B cell (primary cell): ENCODE results near the gene RIT2. TPM values are rescaled to one million over a fixed set of nuclear protein-coding genes. Genes with fewer than 3 reads are reported as not detected.

Experiments
- ATAC-seq: fragments of 200-7000 bp; cut with Tn5 transposase; one replicate; pipeline ENCODE4 v1.10.0; 2021; ENCODE audit warnings: low read depth, mild to moderate bottlenecking, moderate number of reproducible peaks, moderate library complexity
- CTCF ChIA-PET: fragments of 350-600 bp; sonication (Branson Sonifier 250); formaldehyde crosslinking; loops from one replicate; lab custom pipeline; 2021; ENCODE audit warnings: antibody characterized with exemption, inconsistent platforms; lab: Charles Lee
- POLR2A ChIA-PET: fragments of 350-600 bp; sonication (Branson Sonifier 250); formaldehyde crosslinking; loops from one replicate; lab custom pipeline; 2021; ENCODE audit warnings: antibody characterized with exemption; lab: Charles Lee
- DNase-seq: peaks from one replicate; pipeline ENCODE4 v3.0.0; 2013
- H2AFZ ChIP-seq: 2 replicates; pipeline ENCODE4 v1.6.1; 2012; ENCODE audit warnings: mild to moderate bottlenecking, low read depth, low read length; ENCODE audit not compliant: insufficient read depth, poor library complexity, severe bottlenecking
- H3K27ac ChIP-seq, 2 donors: 1 replicate in 1 of 2; 2 replicates in 1 of 2; pipeline ENCODE4 v1.5.1; 2012 to 2013; ENCODE audit warnings: low read length in 2 of 2, mild to moderate bottlenecking in 2 of 2, moderate library complexity in 1 of 2
- H3K27me3 ChIP-seq, 4 experiments: fragments of 200-600 bp in 1 of 4; sonication (generic) in 1 of 4; replicated peaks in 1 of 4; 1 replicate in 2 of 4; 2 replicates in 2 of 4; pipeline versions ENCODE4 v1.6.1 to v1.7.0; 2013 to 2016; ENCODE audit warnings: low read length in 3 of 4, mild to moderate bottlenecking in 2 of 4, mixed read lengths in 1 of 4, moderate library complexity in 1 of 4; ENCODE audit not compliant: insufficient read depth in 4 of 4, control insufficient read depth in 3 of 4; ENCODE audit errors: control extremely low read depth in 1 of 4
- H3K36me3 ChIP-seq, 2 experiments: replicated peaks in 1 of 2; 1 replicate in 1 of 2; 2 replicates in 1 of 2; pipeline versions ENCODE4 v1.6.1 to v1.7.1; 2013; ENCODE audit warnings: low read length in 1 of 2; ENCODE audit not compliant: insufficient read depth in 2 of 2, control insufficient read depth in 1 of 2; ENCODE audit errors: control extremely low read depth in 1 of 2, extremely low read depth in 1 of 2
- H3K4me1 ChIP-seq, 2 donors: fragments of 200-600 bp in 1 of 2; sonication (generic) in 1 of 2; 1 replicate in 1 of 2; 2 replicates in 1 of 2; pipeline versions ENCODE4 v1.5.1 to v1.6.1; 2013 to 2017; ENCODE audit warnings: low read length in 2 of 2; ENCODE audit not compliant: control insufficient read depth in 2 of 2, insufficient read depth in 2 of 2
- H3K4me2 ChIP-seq: replicated peaks from 2 replicates; pipeline ENCODE3; 2012; ENCODE audit warnings: mild to moderate bottlenecking, low read depth, low read length; ENCODE audit not compliant: poor library complexity, severe bottlenecking
- H3K4me3 ChIP-seq, 5 experiments: fragments of 200-600 bp in 1 of 5; sonication (generic) in 1 of 5; 1 replicate in 3 of 5; 2 replicates in 2 of 5; pipeline versions ENCODE4 v1.5.1 to v1.7.0; 2011 to 2016; ENCODE audit warnings: low read length in 4 of 5, mild to moderate bottlenecking in 4 of 5, low read depth in 2 of 5, control low read depth in 1 of 5, moderate library complexity in 1 of 5; ENCODE audit not compliant: insufficient read depth in 1 of 5; ENCODE audit errors: control extremely low read depth in 1 of 5, extremely low read depth in 1 of 5
- H3K79me2 ChIP-seq: fragments of 200-600 bp; sonication (generic); one replicate; pipeline ENCODE4 v1.6.0; 2016; ENCODE audit warnings: low read length; ENCODE audit not compliant: control insufficient read depth, insufficient read depth
- H3K9ac ChIP-seq: fragments of 200-600 bp; sonication (generic); 2 replicates; pipeline ENCODE4 v1.6.1; 2017; ENCODE audit warnings: mild to moderate bottlenecking, low read length, moderate library complexity
- H3K9me3 ChIP-seq, 3 donors: one replicate each; pipeline versions ENCODE4 v1.6.1 to v1.7.1; 2013; ENCODE audit warnings: low read length in 2 of 3; ENCODE audit not compliant: control insufficient read depth in 2 of 3, insufficient read depth in 1 of 3; ENCODE audit errors: control extremely low read depth in 1 of 3
- H4K20me1 ChIP-seq: 2 replicates; pipeline ENCODE4 v1.6.0; 2012; ENCODE audit warnings: mild to moderate bottlenecking, low read length; ENCODE audit not compliant: insufficient read depth, control insufficient read depth, poor library complexity, severe bottlenecking
- H3K27ac Mint-ChIP-seq: one replicate; pipeline ENCODE4 v1.8.0; 2021; ENCODE audit warnings: mixed read lengths
- H3K27me3 Mint-ChIP-seq: one replicate; pipeline ENCODE4 v1.8.0; 2021; ENCODE audit warnings: mixed read lengths
- H3K4me1 Mint-ChIP-seq: one replicate; pipeline ENCODE4 v1.8.0; 2021; ENCODE audit warnings: mixed read lengths
- H3K4me3 Mint-ChIP-seq: one replicate; pipeline ENCODE4 v1.8.0; 2021; ENCODE audit warnings: mixed read lengths
- H3K9me3 Mint-ChIP-seq: one replicate; pipeline ENCODE4 v1.8.0; 2022; ENCODE audit warnings: mixed read lengths; ENCODE audit not compliant: insufficient read depth
- EZH2 ChIP-seq: IDR thresholded peaks from 2 replicates; pipeline ENCODE4 v1.6.1; 2012; ENCODE audit warnings: borderline replicate concordance, low read depth, mild to moderate bottlenecking, moderate library complexity, low read length; ENCODE audit not compliant: insufficient read depth, poor library complexity, severe bottlenecking
- WGBS: methylation state at CpG from one replicate; pipeline ENCODE4 v1.1.5; 2013; ENCODE audit warnings: missing lambda C conversion rate; ENCODE audit not compliant: insufficient coverage; 5-methylcytosine and 5-hydroxymethylcytosine counted together
- intact Hi-C: fragments of 100-400 bp; cut with micrococcal nuclease; formaldehyde crosslinking; loops from one replicate; pipeline ENCODE4 v1.10.0; 2022
- polyA plus RNA-seq: library from polyadenylated mRNA; depleted of rRNA; stranded (reverse); fragments of >200 nt; gene quantifications from 2 replicates; pipeline ENCODE4 v1.2.3, GENCODE V29; 2012
- total RNA-seq, 2 donors: library from RNA; stranded (reverse); fragments of 120-200 nt in 1 of 2; gene quantifications; 1 replicate in 1 of 2; 2 replicates in 1 of 2; pipeline versions ENCODE4 v1.2.3 to v1.2.4, GENCODE V29; 2013 to 2022
- TF ChIP-seq, protein P1 (sequence below): fragments of 200-600 bp; IDR thresholded peaks from one replicate; pipeline ENCODE4 v1.8.0; 2022; ENCODE audit warnings: antibody characterized with exemption, mild to moderate bottlenecking

RIT2 gene
- total and polyA plus RNA-seq, 2 donors (not counting 1 experiment from before 2014, with no cell fraction given) = not detected

DNA sequence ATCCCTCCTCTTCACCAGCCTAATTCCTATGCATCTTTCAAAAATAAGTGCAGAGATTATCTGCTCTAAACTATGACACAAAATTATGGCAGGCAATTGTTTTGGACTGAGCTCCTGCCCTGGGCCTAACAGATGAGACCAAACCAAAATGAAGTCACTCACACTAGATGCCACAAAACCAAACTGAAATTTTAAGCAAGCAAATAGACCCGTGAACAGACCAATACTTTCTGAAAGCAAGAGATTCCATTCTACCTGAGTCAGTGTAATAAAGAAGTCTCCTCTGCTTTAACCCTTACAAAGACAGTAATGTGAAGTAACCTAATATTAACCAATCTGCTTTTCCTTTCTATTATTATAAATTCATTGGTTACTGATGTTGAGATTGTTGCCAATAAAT, 84.3 kb downstream of the RIT2 start:
- Histone ChIP-seq H4K20me1 (no peaks in the 10 kb centered on the region), H3K4me1 (no peaks in the 10 kb centered on the region), H2AFZ (no peak overlapping the region), H3K9ac (no peak overlapping the region), H3K79me2 (no peaks in the 10 kb centered on the region), H3K27me3 (no peaks in the 10 kb centered on the region), H3K36me3 (no peaks in the 10 kb centered on the region), H3K27ac (no peak overlapping the region), H3K4me3 (no peak overlapping the region), H3K9me3 (no peaks in the 10 kb centered on the region), H3K4me2 (no peak overlapping the region)
- no peaks in the 10 kb centered on the region for H3K4me1 Mint-ChIP-seq
- H3K27ac Mint-ChIP-seq = no peak overlapping the region
- TF ChIP-seq, protein P1, sequence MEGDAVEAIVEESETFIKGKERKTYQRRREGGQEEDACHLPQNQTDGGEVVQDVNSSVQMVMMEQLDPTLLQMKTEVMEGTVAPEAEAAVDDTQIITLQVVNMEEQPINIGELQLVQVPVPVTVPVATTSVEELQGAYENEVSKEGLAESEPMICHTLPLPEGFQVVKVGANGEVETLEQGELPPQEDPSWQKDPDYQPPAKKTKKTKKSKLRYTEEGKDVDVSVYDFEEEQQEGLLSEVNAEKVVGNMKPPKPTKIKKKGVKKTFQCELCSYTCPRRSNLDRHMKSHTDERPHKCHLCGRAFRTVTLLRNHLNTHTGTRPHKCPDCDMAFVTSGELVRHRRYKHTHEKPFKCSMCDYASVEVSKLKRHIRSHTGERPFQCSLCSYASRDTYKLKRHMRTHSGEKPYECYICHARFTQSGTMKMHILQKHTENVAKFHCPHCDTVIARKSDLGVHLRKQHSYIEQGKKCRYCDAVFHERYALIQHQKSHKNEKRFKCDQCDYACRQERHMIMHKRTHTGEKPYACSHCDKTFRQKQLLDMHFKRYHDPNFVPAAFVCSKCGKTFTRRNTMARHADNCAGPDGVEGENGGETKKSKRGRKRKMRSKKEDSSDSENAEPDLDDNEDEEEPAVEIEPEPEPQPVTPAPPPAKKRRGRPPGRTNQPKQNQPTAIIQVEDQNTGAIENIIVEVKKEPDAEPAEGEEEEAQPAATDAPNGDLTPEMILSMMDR = no peak
- TF ChIP-seq EZH2 = no peak
- DNase-seq (no peak), ATAC-seq (no peak)
- ChIA-PET POLR2A (no interaction called here), CTCF (no interaction called here)
- intact Hi-C loops = no loop called here
- no peak overlapping the region for H3K4me3 Mint-ChIP-seq
- WGBS = no CpG with 5 or more reads among the region's 1 CpG
- H3K9me3 Mint-ChIP-seq = peaks cover 5% of the 10 kb centered on the region
- no peaks in the 10 kb centered on the region for H3K27me3 Mint-ChIP-seq

DNA sequence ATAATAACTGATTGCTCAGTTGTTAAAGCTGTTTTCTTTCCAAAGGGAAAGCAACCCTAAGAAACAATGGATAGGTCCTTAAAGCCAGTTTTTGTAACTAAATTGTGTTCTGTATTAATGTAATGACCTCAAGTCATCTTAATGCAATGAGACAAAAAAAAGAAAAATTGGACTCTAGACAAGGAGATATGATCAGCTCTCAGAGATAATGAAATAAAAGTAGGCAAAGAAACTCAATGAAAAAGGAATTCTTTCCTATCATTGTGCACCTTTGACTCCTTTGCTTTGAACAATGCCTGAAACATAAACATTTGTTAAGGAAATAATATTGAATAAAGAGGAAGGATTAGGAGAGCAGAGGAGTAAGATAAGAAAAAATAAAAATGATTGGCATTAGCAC, 86.1 kb downstream of the RIT2 start:
- H3K27me3 Mint-ChIP-seq = no peaks in the 10 kb centered on the region
- Histone ChIP-seq H3K4me1 (no peaks in the 10 kb centered on the region), H3K79me2 (no peaks in the 10 kb centered on the region), H3K4me2 (no peak overlapping the region), H3K36me3 (no peaks in the 10 kb centered on the region), H3K9me3 (no peaks in the 10 kb centered on the region), H3K4me3 (no peak overlapping the region), H3K27ac (no peak overlapping the region), H3K9ac (no peak overlapping the region), H2AFZ (no peak overlapping the region), H3K27me3 (no peaks in the 10 kb centered on the region), H4K20me1 (no peaks in the 10 kb centered on the region)
- H3K9me3 Mint-ChIP-seq = no peaks in the 10 kb centered on the region
- DNase-seq (no peak), ATAC-seq (no peak)
- TF ChIP-seq, protein P1 = no peak
- TF ChIP-seq EZH2 = no peak
- no peaks in the 10 kb centered on the region for H3K4me1 Mint-ChIP-seq
- H3K27ac Mint-ChIP-seq = no peak overlapping the region
- intact Hi-C loops = no loop called here
- H3K4me3 Mint-ChIP-seq = no peak overlapping the region
- POLR2A ChIA-PET = no interaction called here
- CTCF ChIA-PET = no interaction called here
